K562 treated with DMSO at 1 percent for 48 hours (cell line): ENCODE measurements around the gene TRIM9. TPM values are rescaled to one million over a fixed set of nuclear protein-coding genes. Genes with fewer than 3 reads are reported as not detected.

Experiments
- total RNA-seq: library from RNA; unstranded; fragments of 300-600 nt; gene quantifications from 2 replicates; pipeline ENCODE4 v1.2.3, GENCODE V29; 2022; ENCODE audit warnings: low replicate concordance; ENCODE audit errors: extremely low read depth

The TRIM9 gene
- total RNA-seq: not detected in 2 replicates

GRCh38 chr14:51094901-51095853 lies at the start of gene TRIM9:
Gene TRIM9, minus strand, starts transcription at chr14:51095105. Its CDS starts 166 bp downstream, at chr14:51094939.

GRCh38 chr14:50943943-50944646 lies 150.8 kb downstream of the TRIM9 start, which contains the start of gene PYGL:
Gene PYGL, minus strand, starts transcription at chr14:50944483. Its CDS starts 80 bp downstream, at chr14:50944403.

Other genes starting within 250 kb of the TRIM9 start
- not detected in 2 replicates for gene ABHD12B, start 223.1 kb downstream of the TRIM9 start, total RNA-seq
- gene PYGL, start 150.6 kb downstream of the TRIM9 start, total RNA-seq: not detected in 2 replicates
- gene TMX1, start 145.1 kb upstream of the TRIM9 start, total RNA-seq: not detected in 2 replicates